ENCODE data around the gene ADAMTS6. TPM values are rescaled to one million over a fixed set of nuclear protein-coding genes. Genes with fewer than 3 reads are reported as not detected.

The ADAMTS6 gene
- total RNA-seq, 1 experiment from 2014 or later, result 13.5 TPM

- Histone ChIP-seq H3K9me3 (no peaks in the 10 kb centered on the region), H3K27me3 (no peaks in the 10 kb centered on the region), H3K36me3 (no peaks in the 10 kb centered on the region), H3K4me3 (peak overlapping the region; percentile 64)
- DNase-seq, result peak; percentile 61
Measured at GRCh38 chr5:65480306-65480865, 1.3 kb downstream of the ADAMTS6 start.

- DNase-seq, result no peak
- Histone ChIP-seq H3K27me3 (no peaks in the 10 kb centered on the region), H3K4me3 (peak overlapping the region; percentile 64), H3K36me3 (no peaks in the 10 kb centered on the region), H3K9me3 (no peaks in the 10 kb centered on the region)
Measured at GRCh38 chr5:65479527-65479926, 2.2 kb downstream of the ADAMTS6 start.

- Histone ChIP-seq H3K9me3 (no peaks in the 10 kb centered on the region; the same call in 1 of the 2 replicates), H3K36me3 (no peaks in the 10 kb centered on the region; the same call in 1 of the 2 replicates), H3K27me3 (no peaks in the 10 kb centered on the region), H3K4me3 (no peak overlapping the region)
- no peak for DNase-seq
Measured at GRCh38 chr5:65478336-65478735, 3.4 kb downstream of the ADAMTS6 start.

GRCh38 chr5:65475895-65476294 lies 5.8 kb downstream of the ADAMTS6 start:
- DNase-seq, result no peak
- no peak overlapping the region for H3K4me3 ChIP-seq

GRCh38 chr5:65475336-65475735 lies 6.4 kb downstream of the ADAMTS6 start:
- H3K36me3 ChIP-seq, result peaks cover 4% of the 10 kb centered on the region; the same call in 1 of the 2 replicates
- DNase-seq, result no peak
- H3K4me3 ChIP-seq, result no peak overlapping the region
- H3K9me3 ChIP-seq, result no peaks in the 10 kb centered on the region; the same call in 1 of the 2 replicates
- H3K27me3 ChIP-seq, result no peaks in the 10 kb centered on the region

More at GRCh38 chr5:65475895-65476294, 5.8 kb downstream of the ADAMTS6 start:
- no peaks in the 10 kb centered on the region for H3K27me3 ChIP-seq
- H3K36me3 ChIP-seq, result peaks cover 4% of the 10 kb centered on the region; the same call in 1 of the 2 replicates
- H3K9me3 ChIP-seq, result no peaks in the 10 kb centered on the region; the same call in 1 of the 2 replicates

- no peak overlapping the region for H3K4me3 ChIP-seq
- no peak for DNase-seq
- H3K36me3 ChIP-seq, result peaks cover 4% of the 10 kb centered on the region; the same call in 1 of the 2 replicates
- no peaks in the 10 kb centered on the region for H3K27me3 ChIP-seq
- no peaks in the 10 kb centered on the region; the same call in 1 of the 2 replicates for H3K9me3 ChIP-seq
Measured at GRCh38 chr5:65474130-65474711, 7.5 kb downstream of the ADAMTS6 start.

- Histone ChIP-seq H3K4me3 (no peak overlapping the region), H3K36me3 (peaks cover 4% of the 10 kb centered on the region; the same call in 1 of the 2 replicates), H3K27me3 (no peaks in the 10 kb centered on the region), H3K9me3 (no peaks in the 10 kb centered on the region; the same call in 1 of the 2 replicates)
- no peak for DNase-seq
Measured at GRCh38 chr5:65468633-65469032, 13.1 kb downstream of the ADAMTS6 start.

GRCh38 chr5:65462139-65462705 lies 19.5 kb downstream of the ADAMTS6 start:
- no peak overlapping the region for H3K4me3 ChIP-seq
- H3K36me3 ChIP-seq, result peaks cover 2% of the 10 kb centered on the region; the same call in 1 of the 2 replicates
- H3K27me3 ChIP-seq, result no peaks in the 10 kb centered on the region
- DNase-seq, result no peak
- H3K9me3 ChIP-seq, result no peaks in the 10 kb centered on the region

GRCh38 chr5:65461490-65461889 lies 20.2 kb downstream of the ADAMTS6 start:
- Histone ChIP-seq H3K36me3 (peaks cover 5% of the 10 kb centered on the region; the same call in 1 of the 2 replicates), H3K27me3 (no peaks in the 10 kb centered on the region), H3K9me3 (no peaks in the 10 kb centered on the region), H3K4me3 (no peak overlapping the region)
- DNase-seq, result no peak

- H3K36me3 ChIP-seq, result peaks cover 9% of the 10 kb centered on the region
- DNase-seq, result no peak
Measured at GRCh38 chr5:65459995-65460394, 21.7 kb downstream of the ADAMTS6 start.

GRCh38 chr5:65455064-65455463 lies 26.7 kb downstream of the ADAMTS6 start:
- Histone ChIP-seq H3K4me3 (no peak overlapping the region), H3K9me3 (no peaks in the 10 kb centered on the region), H3K27me3 (no peaks in the 10 kb centered on the region), H3K36me3 (peaks cover 23% of the 10 kb centered on the region)
- DNase-seq, result no peak

More at GRCh38 chr5:65459995-65460394, 21.7 kb downstream of the ADAMTS6 start:
- Histone ChIP-seq H3K27me3 (no peaks in the 10 kb centered on the region), H3K9me3 (no peaks in the 10 kb centered on the region), H3K4me3 (no peak overlapping the region)

- Histone ChIP-seq H3K36me3 (peaks cover 19% of the 10 kb centered on the region), H3K4me3 (no peak overlapping the region), H3K9me3 (no peaks in the 10 kb centered on the region), H3K27me3 (no peaks in the 10 kb centered on the region)
- no peak for DNase-seq
Measured at GRCh38 chr5:65451436-65451835, 30.3 kb downstream of the ADAMTS6 start.

GRCh38 chr5:65446682-65447081 lies 35.0 kb downstream of the ADAMTS6 start:
- no peaks in the 10 kb centered on the region for H3K27me3 ChIP-seq
- peaks cover 3% of the 10 kb centered on the region; the same call in 1 of the 2 replicates for H3K36me3 ChIP-seq
- H3K9me3 ChIP-seq, result no peaks in the 10 kb centered on the region
- DNase-seq, result no peak
- no peak overlapping the region for H3K4me3 ChIP-seq

- no peak for DNase-seq
- Histone ChIP-seq H3K27me3 (no peaks in the 10 kb centered on the region), H3K9me3 (no peaks in the 10 kb centered on the region), H3K36me3 (no peaks in the 10 kb centered on the region; the same call in 1 of the 2 replicates), H3K4me3 (no peak overlapping the region)
Measured at GRCh38 chr5:65441800-65442199, 39.9 kb downstream of the ADAMTS6 start.

- DNase-seq, result no peak
- no peaks in the 10 kb centered on the region; the same call in 1 of the 2 replicates for H3K36me3 ChIP-seq
- no peaks in the 10 kb centered on the region for H3K27me3 ChIP-seq
- no peak overlapping the region for H3K4me3 ChIP-seq
- no peaks in the 10 kb centered on the region for H3K9me3 ChIP-seq
Measured at GRCh38 chr5:65440456-65440855, 41.3 kb downstream of the ADAMTS6 start.

- no peak overlapping the region for H3K4me3 ChIP-seq
- no peak for DNase-seq
- no peaks in the 10 kb centered on the region for H3K27me3 ChIP-seq
- H3K9me3 ChIP-seq, result no peaks in the 10 kb centered on the region
- 0 out of 2 replicates have a peak, but pooled peaks cover 3% of the 10 kb centered on the region for H3K36me3 ChIP-seq
Measured at GRCh38 chr5:65434122-65434521, 47.6 kb downstream of the ADAMTS6 start.

- no peak for DNase-seq
- no peaks in the 10 kb centered on the region; the same call in 1 of the 2 replicates for H3K36me3 ChIP-seq
- H3K4me3 ChIP-seq, result no peak overlapping the region
- no peaks in the 10 kb centered on the region for H3K27me3 ChIP-seq
- peaks cover 10% of the 10 kb centered on the region for H3K9me3 ChIP-seq
Measured at GRCh38 chr5:65426656-65427055, 55.1 kb downstream of the ADAMTS6 start.

All from MG63 (cell line).